NK-92 (cell line): Measurements from ENCODE around the gene CSGALNACT2.

ENCODE experiments used
- DNase-seq: peaks from one replicate; lab custom pipeline; 2025; ENCODE audit not compliant: unreplicated experiment; lab: John Stamatoyannopoulos, UW

The CSGALNACT2 gene

GRCh38 chr10:43201545-43202131, 63.4 kb downstream of the CSGALNACT2 start:
- DNase-seq, result no peak

DNA sequence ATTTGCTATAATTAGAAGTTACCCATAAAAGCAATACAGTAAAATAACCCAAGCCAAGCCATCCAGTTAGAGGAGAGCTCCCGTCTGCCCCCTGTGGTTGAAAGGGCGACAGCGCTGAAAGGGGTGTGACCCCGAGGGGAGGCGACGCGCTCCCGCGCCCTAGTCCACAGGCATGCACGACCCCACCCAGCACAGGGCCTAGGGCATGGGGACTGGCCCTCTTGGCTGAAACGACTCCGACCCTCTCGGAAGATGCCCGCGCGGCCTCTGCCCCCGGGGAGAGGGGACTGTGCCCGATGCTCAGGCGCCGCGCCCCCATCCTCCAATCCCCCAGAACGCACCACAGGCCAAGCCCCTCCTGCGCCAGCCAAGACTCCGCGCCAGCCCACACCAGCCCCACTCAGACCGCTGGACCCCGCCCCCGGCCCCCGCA, 64.0 kb downstream of the CSGALNACT2 start:
- DNase-seq, result no peak

- no peak for DNase-seq
These were observed 64.6 kb downstream of the CSGALNACT2 start for GRCh38 chr10:43202657-43203447.

DNA sequence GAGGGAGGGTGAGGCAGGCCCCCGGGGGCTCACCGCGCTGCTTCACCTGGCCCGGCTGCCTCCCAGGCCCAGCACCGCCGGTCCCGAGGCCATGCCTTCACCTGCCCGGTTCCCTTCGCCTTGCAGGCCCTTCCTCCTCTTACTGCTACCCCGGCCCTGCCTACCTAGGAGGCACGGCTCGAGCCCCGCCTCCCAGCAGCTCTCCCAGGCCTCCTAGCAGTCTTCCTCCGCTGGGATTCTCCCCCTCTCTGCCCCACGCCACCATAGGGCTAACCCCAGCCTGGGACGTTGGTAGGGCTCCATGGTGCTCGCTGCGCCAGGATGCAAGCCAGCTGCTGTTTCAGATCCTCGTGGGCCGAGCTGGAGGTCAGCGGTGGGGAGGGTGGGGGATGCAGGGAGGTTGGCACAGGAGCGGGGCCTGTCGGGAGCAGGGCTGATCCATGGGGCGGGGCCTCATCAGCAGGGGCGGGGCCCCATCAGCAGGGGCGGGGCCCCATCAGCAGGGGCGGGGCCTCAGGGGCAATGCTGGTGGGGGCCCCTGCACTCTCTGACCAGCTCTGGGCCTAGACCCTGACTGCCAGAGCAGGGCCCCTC, 65.3 kb downstream of the CSGALNACT2 start:
- DNase-seq, result no peak

GRCh38 chr10:43204042-43204942, 66.0 kb downstream of the CSGALNACT2 start:
- DNase-seq, result no peak

- no peak for DNase-seq
These were observed 66.9 kb downstream of the CSGALNACT2 start for GRCh38 chr10:43204943-43205671.

DNA sequence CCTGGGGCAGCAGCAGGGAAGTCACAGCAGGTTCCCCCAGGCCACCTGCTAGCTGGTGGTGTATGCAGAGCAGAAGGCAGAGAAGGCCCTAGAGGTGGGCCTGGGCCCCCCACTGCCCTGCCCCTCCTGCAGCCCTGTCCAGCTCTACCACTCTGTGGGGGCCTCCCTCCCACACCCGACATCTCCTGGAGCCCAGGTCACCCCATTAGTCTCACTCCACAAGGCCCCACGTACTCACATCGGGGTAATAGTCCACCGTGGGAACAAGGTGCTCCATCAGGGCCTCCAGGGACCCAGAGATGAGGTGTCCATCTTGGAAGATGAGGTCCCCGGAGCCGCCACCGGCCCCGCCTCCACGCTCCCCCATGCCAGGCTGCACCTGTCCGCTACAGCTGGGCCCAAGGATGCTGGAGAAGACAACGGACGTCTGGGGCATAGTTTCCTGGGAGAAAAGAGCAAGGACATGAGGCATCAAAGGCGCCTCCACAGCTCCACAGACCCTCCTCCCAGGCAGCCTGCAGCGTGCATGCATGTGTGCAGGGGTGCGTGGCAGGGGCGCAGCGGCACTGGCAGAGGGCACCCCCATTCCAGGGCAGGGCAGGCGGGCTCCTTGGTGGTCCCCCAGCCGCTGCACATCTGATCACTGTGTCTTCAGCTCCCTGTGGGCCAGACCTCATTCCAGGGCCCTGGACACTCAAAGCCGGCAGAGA, 67.6 kb downstream of the CSGALNACT2 start:
- no peak for DNase-seq

DNA sequence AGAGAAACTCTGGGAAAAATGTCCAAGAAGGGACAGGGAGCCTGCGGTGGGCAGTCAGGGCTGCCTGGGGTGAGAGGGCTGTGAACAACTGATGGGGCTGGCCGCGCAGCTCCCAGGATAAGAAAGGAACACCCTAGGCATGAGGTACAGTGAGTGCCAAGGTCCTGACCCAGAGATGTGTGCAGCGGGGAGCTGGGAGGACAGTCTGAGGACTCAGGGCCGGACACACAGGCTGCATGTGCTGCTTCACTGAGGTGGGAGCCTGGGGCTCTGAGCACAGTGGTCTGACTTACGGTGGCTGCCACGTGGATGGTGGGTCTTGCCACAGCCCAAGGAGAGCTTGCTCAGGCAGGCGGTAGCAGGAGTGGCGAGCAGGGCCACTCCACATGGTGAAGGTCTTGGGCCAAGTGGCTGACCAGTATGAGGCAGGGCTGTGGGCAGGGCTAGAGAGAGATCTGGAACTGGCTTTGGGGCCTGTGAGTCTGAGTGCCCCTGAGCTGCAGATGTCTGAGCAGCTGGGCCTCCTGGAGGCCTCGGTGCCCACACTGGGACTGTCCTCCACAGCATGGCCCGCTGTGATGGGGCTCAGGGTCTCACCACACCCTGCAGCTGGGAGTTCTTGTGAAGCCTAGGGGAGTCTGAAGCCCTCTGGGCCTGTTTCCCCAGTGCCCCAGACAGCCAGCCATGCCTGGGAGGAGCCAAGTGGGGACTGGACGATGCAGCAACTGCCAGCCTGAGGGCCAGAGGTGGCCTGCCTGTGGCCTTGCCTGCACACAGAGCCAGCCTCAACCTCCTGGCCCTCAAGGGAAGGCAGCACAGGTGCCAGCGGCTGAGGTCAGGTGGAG, 68.4 kb downstream of the CSGALNACT2 start:
- DNase-seq, result no peak

GRCh38 chr10:43208147-43209073, 70.2 kb downstream of the CSGALNACT2 start:
- DNase-seq, result no peak

DNA sequence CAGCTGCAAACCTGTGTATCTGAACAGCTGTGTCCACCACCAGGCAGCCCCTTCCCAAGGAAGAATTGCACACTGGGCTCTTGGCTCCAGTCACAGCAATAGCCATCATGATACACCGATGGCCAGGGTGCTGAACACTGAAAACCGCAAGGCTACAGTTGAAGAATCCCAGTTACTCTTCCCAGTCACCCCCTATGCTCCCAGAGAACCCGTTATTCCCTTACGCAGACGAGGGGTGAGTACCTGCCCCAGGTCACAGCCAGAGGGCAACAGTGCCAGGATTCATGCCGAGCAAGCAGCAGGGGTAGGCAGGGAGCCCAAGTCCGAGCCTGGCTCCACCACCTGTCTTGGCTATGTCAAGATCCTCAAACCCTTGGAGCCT, 70.8 kb downstream of the CSGALNACT2 start:
- DNase-seq, result no peak

DNA sequence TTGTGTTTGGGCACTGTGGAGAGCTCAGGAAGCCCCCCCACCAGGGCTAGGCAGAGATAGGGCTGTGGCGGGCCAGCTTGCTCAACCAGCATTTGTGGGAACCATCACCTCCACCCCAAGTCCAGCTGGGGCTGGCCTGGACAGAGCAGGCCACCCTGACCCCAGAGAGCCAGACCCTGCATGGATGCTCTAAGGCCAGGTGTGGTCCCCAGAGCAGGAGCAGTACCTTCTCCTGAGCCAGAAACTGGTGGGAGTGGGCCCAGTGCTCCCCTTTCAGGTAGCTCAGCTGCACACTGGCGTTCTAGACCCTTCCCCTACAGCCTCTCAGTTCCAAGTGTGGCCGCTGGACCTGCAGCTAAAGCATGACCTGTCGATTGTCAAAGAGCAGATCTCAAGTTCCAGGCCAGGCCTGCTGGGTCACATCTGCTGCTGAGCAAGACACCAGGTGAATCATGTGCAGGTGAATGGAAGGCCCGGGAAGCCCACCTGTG, 71.5 kb downstream of the CSGALNACT2 start:
- DNase-seq, result no peak

- no peak for DNase-seq
These were observed 72.3 kb downstream of the CSGALNACT2 start for GRCh38 chr10:43210556-43210955.

- no peak for DNase-seq
These were observed 72.8 kb downstream of the CSGALNACT2 start for GRCh38 chr10:43211030-43211429.

DNA sequence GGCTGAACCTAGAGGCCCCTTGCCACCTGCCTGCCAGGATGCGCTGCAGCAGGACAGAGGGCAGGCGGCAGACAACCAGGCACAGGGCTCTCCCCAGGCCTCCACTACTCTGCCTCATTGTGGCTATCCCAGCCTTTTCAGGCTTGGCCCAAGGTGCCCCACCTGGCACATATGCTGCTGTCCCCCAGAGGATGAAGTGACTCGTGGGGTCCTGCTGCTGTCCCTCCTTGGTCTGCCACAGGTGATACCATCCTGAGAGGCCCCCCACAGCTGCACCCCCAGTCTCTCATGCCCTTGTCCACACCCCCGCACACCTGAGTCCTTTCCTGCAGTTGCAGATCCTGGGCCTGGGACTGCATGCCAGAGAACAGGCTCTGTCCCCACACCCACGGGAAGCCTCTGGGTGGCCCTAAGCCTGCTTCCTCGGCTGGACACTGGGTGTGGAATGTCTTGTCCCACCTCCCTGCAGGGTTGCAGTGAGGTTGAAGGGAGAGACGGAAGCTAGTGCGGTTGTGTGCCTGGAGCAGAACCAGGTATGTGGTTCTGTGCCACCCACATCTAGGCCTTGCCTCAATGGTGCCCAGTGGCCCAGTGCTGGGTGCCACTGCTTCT, 73.3 kb downstream of the CSGALNACT2 start:
- DNase-seq, result no peak

GRCh38 chr10:43212043-43212721, 73.9 kb downstream of the CSGALNACT2 start:
- DNase-seq, result no peak

DNA sequence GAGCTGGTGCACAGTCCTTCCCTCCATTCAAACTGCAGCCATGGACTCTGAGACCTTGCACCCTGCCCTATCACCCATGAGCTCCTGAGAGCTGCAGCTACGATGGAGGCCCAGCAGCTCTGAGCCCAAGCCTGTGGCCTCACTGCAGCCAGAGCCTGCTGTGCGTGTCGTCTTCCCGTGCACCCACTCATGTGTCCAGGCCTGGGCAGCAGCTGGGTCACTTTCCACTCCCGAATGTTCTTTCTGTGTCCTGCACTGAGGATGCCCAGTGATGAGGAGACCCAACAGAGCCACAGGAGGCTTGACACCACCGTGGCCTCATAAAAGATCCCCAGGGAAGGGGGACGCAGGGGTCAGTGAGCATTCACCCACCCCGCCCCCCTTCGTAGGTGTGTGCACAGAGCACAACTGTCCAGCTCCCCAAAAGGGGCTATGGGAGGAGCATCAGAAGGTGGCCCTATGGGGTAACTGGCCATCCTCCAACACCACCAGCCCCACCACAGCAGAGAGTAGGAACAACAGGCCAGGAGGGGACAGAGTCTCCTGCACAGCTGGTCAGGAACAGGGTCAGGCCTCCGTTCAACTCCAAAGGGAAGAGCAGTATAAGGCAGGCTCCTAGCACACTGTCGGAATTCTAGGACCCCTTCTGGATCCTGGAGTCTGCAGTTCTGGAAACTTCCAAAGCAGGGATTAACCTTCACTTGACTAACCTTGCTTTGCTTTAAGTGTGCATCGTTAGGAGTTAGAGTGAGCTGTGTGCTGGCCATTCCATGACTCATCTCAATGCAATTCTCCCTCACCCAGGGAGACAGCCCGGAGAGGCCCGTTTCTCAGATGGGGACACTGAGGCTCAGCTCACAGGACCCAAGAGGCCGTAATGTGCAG, 76.1 kb downstream of the CSGALNACT2 start:
- DNase-seq, result no peak
